Measurements from ENCODE around the gene MPL.
A peak's percentile ranks its signal among the peaks of the same experiment; 100 is the strongest.

The MPL gene

GRCh38 chr1:43373066-43373940, 35.7 kb downstream of the MPL start:
- CTCF ChIA-PET: interaction anchor here (0.6 to 0.8 kb wide), 2 partner anchors 28 to 42 kb away, joined by 3 read pairs; no protein-coding TSS in a partner anchor
- peaks cover 5 to 8% (median 8%) of the 10 kb centered on the region in 4 experiments for H3K4me1 ChIP-seq (ENCODE audit: control extremely low read depth in 1 of 4, control insufficient read depth in 4 of 4, insufficient read depth in 4 of 4, low read length in 3 of 4)
- no peak overlapping the region for H3K27ac ChIP-seq (ENCODE audit: insufficient read depth in 1 of 2, low read depth in 1 of 2, low read length in 2 of 2, poor library complexity in 1 of 2, severe bottlenecking in 2 of 2)

GRCh38 chr1:43376723-43377235, 39.2 kb downstream of the MPL start:
- ChIA-PET CTCF (interaction anchor here (1.2 to 2.1 kb wide), 5 partner anchors 22 to 150 kb away, joined by 3 to 8 read pairs (median 5); no protein-coding TSS in a partner anchor), POLR2A (no interaction called here)

More at GRCh38 chr1:43373066-43373940, 35.7 kb downstream of the MPL start:
- POLR2A ChIA-PET: no interaction called here
- WGBS (ENCODE audit: insufficient coverage): 96% methylated on average over 2 of the region's 4 CpGs
- Histone ChIP-seq H3K4me3 (ENCODE audit: control insufficient read depth in 1 of 7, extremely low read depth in 1 of 7, insufficient read depth in 4 of 7, low read depth in 2 of 7, low read length in 6 of 7) (no peak overlapping the region), H3K27me3 (replicated peaks in 2 of 5; ENCODE audit: control insufficient read depth in 4 of 5, insufficient read depth in 5 of 5, low read length in 4 of 5) (no peaks in the 10 kb centered on the region), H3K9me3 (ENCODE audit: control extremely low read depth in 1 of 5, control insufficient read depth in 4 of 5, insufficient read depth in 2 of 5, low read depth in 1 of 5, low read length in 4 of 5) (no peaks in the 10 kb centered on the region), H3K36me3 (ENCODE audit: control insufficient read depth in 4 of 4, insufficient read depth in 4 of 4, low read length in 3 of 4) (peaks cover 0 to 1% (median 0%) of the 10 kb centered on the region in 4 experiments)
- no peak for DNase-seq

GRCh38 chr1:43377831-43378230, 40.2 kb downstream of the MPL start:
- ChIA-PET CTCF (interaction anchor here (1.3 to 2.1 kb wide), 4 partner anchors 20 to 144 kb away, joined by 3 to 6 read pairs (median 4); partner anchors contain the start of gene CDC20), POLR2A (no interaction called here)
- Histone ChIP-seq H3K27ac (ENCODE audit: insufficient read depth in 1 of 2, low read depth in 1 of 2, low read length in 2 of 2, poor library complexity in 1 of 2, severe bottlenecking in 2 of 2) (no peak overlapping the region), H3K4me1 (ENCODE audit: control extremely low read depth in 1 of 4, control insufficient read depth in 4 of 4, insufficient read depth in 4 of 4, low read length in 3 of 4) (peaks cover 2 to 16% (median 7%) of the 10 kb centered on the region in 4 experiments), H3K4me3 (ENCODE audit: control insufficient read depth in 1 of 7, extremely low read depth in 1 of 7, insufficient read depth in 4 of 7, low read depth in 2 of 7, low read length in 6 of 7) (no peak overlapping the region), H3K36me3 (ENCODE audit: control insufficient read depth in 4 of 4, insufficient read depth in 4 of 4, low read length in 3 of 4) (peaks cover 0 to 11% (median 5%) of the 10 kb centered on the region in 4 experiments), H3K9me3 (ENCODE audit: control extremely low read depth in 1 of 5, control insufficient read depth in 4 of 5, insufficient read depth in 2 of 5, low read depth in 1 of 5, low read length in 4 of 5) (no peaks in the 10 kb centered on the region), H3K27me3 (replicated peaks in 2 of 5; ENCODE audit: control insufficient read depth in 4 of 5, insufficient read depth in 5 of 5, low read length in 4 of 5) (no peaks in the 10 kb centered on the region)
- WGBS (ENCODE audit: insufficient coverage): no CpG with 5 or more reads among the region's 1 CpG
- no peak for DNase-seq

More at GRCh38 chr1:43376723-43377235, 39.2 kb downstream of the MPL start:
- Histone ChIP-seq H3K9me3 (ENCODE audit: control extremely low read depth in 1 of 5, control insufficient read depth in 4 of 5, insufficient read depth in 2 of 5, low read depth in 1 of 5, low read length in 4 of 5) (no peaks in the 10 kb centered on the region), H3K27me3 (replicated peaks in 2 of 5; ENCODE audit: control insufficient read depth in 4 of 5, insufficient read depth in 5 of 5, low read length in 4 of 5) (no peaks in the 10 kb centered on the region), H3K4me1 (ENCODE audit: control extremely low read depth in 1 of 4, control insufficient read depth in 4 of 4, insufficient read depth in 4 of 4, low read length in 3 of 4) (peaks cover under 1 to 6% (median 4%) of the 10 kb centered on the region in 4 experiments), H3K27ac (ENCODE audit: insufficient read depth in 1 of 2, low read depth in 1 of 2, low read length in 2 of 2, poor library complexity in 1 of 2, severe bottlenecking in 2 of 2) (no peak overlapping the region), H3K4me3 (ENCODE audit: control insufficient read depth in 1 of 7, extremely low read depth in 1 of 7, insufficient read depth in 4 of 7, low read depth in 2 of 7, low read length in 6 of 7) (no peak overlapping the region), H3K36me3 (ENCODE audit: control insufficient read depth in 4 of 4, insufficient read depth in 4 of 4, low read length in 3 of 4) (peaks cover 0 to 1% (median 0%) of the 10 kb centered on the region in 4 experiments)
- DNase-seq: no peak
- WGBS (ENCODE audit: insufficient coverage): 82% methylated on average over 6 of the region's 7 CpGs

GRCh38 chr1:43379476-43379875, 41.9 kb downstream of the MPL start:
- ChIA-PET POLR2A (no interaction called here), CTCF (no interaction called here)

GRCh38 chr1:43381612-43382011, 44.0 kb downstream of the MPL start:
- H3K9me3 ChIP-seq (ENCODE audit: control extremely low read depth in 1 of 5, control insufficient read depth in 4 of 5, insufficient read depth in 2 of 5, low read depth in 1 of 5, low read length in 4 of 5): no peaks in the 10 kb centered on the region
- peaks cover 13 to 49% (median 35%) of the 10 kb centered on the region in 4 experiments for H3K36me3 ChIP-seq (ENCODE audit: control insufficient read depth in 4 of 4, insufficient read depth in 4 of 4, low read length in 3 of 4)
- WGBS (ENCODE audit: insufficient coverage): 54% methylated on average over 3 of the region's 3 CpGs
- no peak overlapping the region for H3K27ac ChIP-seq (ENCODE audit: insufficient read depth in 1 of 2, low read depth in 1 of 2, low read length in 2 of 2, poor library complexity in 1 of 2, severe bottlenecking in 2 of 2)
- CTCF ChIA-PET: interaction anchor here (0.7 to 3.5 kb wide), 6 partner anchors 9 to 588 kb away, joined by 3 to 20 read pairs (median 3); no protein-coding TSS in a partner anchor
- H3K27me3 ChIP-seq (replicated peaks in 2 of 5; ENCODE audit: control insufficient read depth in 4 of 5, insufficient read depth in 5 of 5, low read length in 4 of 5): no peaks in the 10 kb centered on the region
- POLR2A ChIA-PET: interaction anchor here (0.5 kb wide), 1 partner anchor 543 kb away, joined by 3 read pairs; no protein-coding TSS in a partner anchor
- peaks cover 2 to 16% (median 7%) of the 10 kb centered on the region in 4 experiments for H3K4me1 ChIP-seq (ENCODE audit: control extremely low read depth in 1 of 4, control insufficient read depth in 4 of 4, insufficient read depth in 4 of 4, low read length in 3 of 4)
- no peak overlapping the region for H3K4me3 ChIP-seq (ENCODE audit: control insufficient read depth in 1 of 7, extremely low read depth in 1 of 7, insufficient read depth in 4 of 7, low read depth in 2 of 7, low read length in 6 of 7)
- peak; percentile 17 to 50 (median 49) for DNase-seq

More at GRCh38 chr1:43379476-43379875, 41.9 kb downstream of the MPL start:
- H3K4me3 ChIP-seq (ENCODE audit: control insufficient read depth in 1 of 7, extremely low read depth in 1 of 7, insufficient read depth in 4 of 7, low read depth in 2 of 7, low read length in 6 of 7): no peak overlapping the region
- no peaks in the 10 kb centered on the region for H3K9me3 ChIP-seq (ENCODE audit: control extremely low read depth in 1 of 5, control insufficient read depth in 4 of 5, insufficient read depth in 2 of 5, low read depth in 1 of 5, low read length in 4 of 5)
- no peak for DNase-seq
- 100% methylated on average over 1 of the region's 1 CpG for WGBS (ENCODE audit: insufficient coverage)
- H3K4me1 ChIP-seq (ENCODE audit: control extremely low read depth in 1 of 4, control insufficient read depth in 4 of 4, insufficient read depth in 4 of 4, low read length in 3 of 4): peaks cover 2 to 16% (median 7%) of the 10 kb centered on the region in 4 experiments
- peaks cover 0 to 28% (median 17%) of the 10 kb centered on the region in 4 experiments for H3K36me3 ChIP-seq (ENCODE audit: control insufficient read depth in 4 of 4, insufficient read depth in 4 of 4, low read length in 3 of 4)
- H3K27me3 ChIP-seq (replicated peaks in 2 of 5; ENCODE audit: control insufficient read depth in 4 of 5, insufficient read depth in 5 of 5, low read length in 4 of 5): no peaks in the 10 kb centered on the region
- no peak overlapping the region for H3K27ac ChIP-seq (ENCODE audit: insufficient read depth in 1 of 2, low read depth in 1 of 2, low read length in 2 of 2, poor library complexity in 1 of 2, severe bottlenecking in 2 of 2)

GRCh38 chr1:43382027-43382779, 44.6 kb downstream of the MPL start:
- Histone ChIP-seq H3K27me3 (replicated peaks in 2 of 5; ENCODE audit: control insufficient read depth in 4 of 5, insufficient read depth in 5 of 5, low read length in 4 of 5) (no peaks in the 10 kb centered on the region), H3K36me3 (ENCODE audit: control insufficient read depth in 4 of 4, insufficient read depth in 4 of 4, low read length in 3 of 4) (peaks cover 19 to 54% (median 39%) of the 10 kb centered on the region in 4 experiments), H3K4me1 (ENCODE audit: control extremely low read depth in 1 of 4, control insufficient read depth in 4 of 4, insufficient read depth in 4 of 4, low read length in 3 of 4) (peaks cover 2 to 16% (median 7%) of the 10 kb centered on the region in 4 experiments), H3K27ac (ENCODE audit: insufficient read depth in 1 of 2, low read depth in 1 of 2, low read length in 2 of 2, poor library complexity in 1 of 2, severe bottlenecking in 2 of 2) (no peak overlapping the region), H3K9me3 (ENCODE audit: control extremely low read depth in 1 of 5, control insufficient read depth in 4 of 5, insufficient read depth in 2 of 5, low read depth in 1 of 5, low read length in 4 of 5) (no peaks in the 10 kb centered on the region), H3K4me3 (ENCODE audit: control insufficient read depth in 1 of 7, extremely low read depth in 1 of 7, insufficient read depth in 4 of 7, low read depth in 2 of 7, low read length in 6 of 7) (no peak overlapping the region)
- WGBS (ENCODE audit: insufficient coverage): 90% methylated on average over 5 of the region's 6 CpGs
- POLR2A ChIA-PET: interaction anchor here (0.5 kb wide), 1 partner anchor 543 kb away, joined by 3 read pairs; no protein-coding TSS in a partner anchor
- CTCF ChIA-PET: interaction anchor here (0.7 to 3.5 kb wide), 8 partner anchors 9 to 589 kb away, joined by 3 to 20 read pairs (median 3); no protein-coding TSS in a partner anchor
- no peak for DNase-seq

All from common myeloid progenitor, CD34-positive (primary cell).